22Rv1 (cell line): ENCODE measurements around the gene CELA2B.
"Not testable (repeated sequence)": the region's sequence is repeated elsewhere in the genome, so short reads cannot be mapped to it uniquely, and the experiment has no call there.

Source experiments
- H3K27ac ChIP-seq: fragments of 450-650 bp; 2 replicates; pipeline ENCODE4 v1.5.1; 2017
- ZFX ChIP-seq: fragments of 450-650 bp; IDR thresholded peaks from 2 replicates; pipeline ENCODE4 v1.6.1; 2017; ENCODE audit warnings: antibody characterized with exemption, borderline replicate concordance
- TF ChIP-seq, protein P1 (sequence below): fragments of 450-650 bp; IDR thresholded peaks from 2 replicates; pipeline ENCODE4 v1.5.1; 2017; ENCODE audit warnings: mild to moderate bottlenecking

The CELA2B gene

DNA sequence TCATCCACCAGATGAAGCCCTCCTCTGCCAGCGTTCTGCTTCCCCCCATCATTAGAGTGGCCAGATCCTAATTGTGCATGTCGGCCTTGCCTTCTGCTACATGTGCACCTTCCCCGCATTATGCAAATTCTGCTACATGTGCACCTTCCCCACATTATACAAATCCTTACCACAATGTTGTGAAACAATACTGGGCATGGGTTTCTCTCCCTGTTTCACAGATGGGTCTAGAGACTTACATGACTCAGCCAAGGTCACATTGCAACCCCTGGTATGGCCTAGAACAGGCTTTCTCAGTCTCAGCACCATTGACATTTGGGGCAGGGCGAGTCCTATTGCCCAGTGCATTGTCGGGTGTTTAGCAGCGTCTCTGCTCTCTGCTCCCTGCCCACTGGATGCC, 20.4 kb upstream of the CELA2B start:
- TF ChIP-seq ZFX: no peak
- TF ChIP-seq, protein P1, sequence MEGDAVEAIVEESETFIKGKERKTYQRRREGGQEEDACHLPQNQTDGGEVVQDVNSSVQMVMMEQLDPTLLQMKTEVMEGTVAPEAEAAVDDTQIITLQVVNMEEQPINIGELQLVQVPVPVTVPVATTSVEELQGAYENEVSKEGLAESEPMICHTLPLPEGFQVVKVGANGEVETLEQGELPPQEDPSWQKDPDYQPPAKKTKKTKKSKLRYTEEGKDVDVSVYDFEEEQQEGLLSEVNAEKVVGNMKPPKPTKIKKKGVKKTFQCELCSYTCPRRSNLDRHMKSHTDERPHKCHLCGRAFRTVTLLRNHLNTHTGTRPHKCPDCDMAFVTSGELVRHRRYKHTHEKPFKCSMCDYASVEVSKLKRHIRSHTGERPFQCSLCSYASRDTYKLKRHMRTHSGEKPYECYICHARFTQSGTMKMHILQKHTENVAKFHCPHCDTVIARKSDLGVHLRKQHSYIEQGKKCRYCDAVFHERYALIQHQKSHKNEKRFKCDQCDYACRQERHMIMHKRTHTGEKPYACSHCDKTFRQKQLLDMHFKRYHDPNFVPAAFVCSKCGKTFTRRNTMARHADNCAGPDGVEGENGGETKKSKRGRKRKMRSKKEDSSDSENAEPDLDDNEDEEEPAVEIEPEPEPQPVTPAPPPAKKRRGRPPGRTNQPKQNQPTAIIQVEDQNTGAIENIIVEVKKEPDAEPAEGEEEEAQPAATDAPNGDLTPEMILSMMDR: no peak

DNA sequence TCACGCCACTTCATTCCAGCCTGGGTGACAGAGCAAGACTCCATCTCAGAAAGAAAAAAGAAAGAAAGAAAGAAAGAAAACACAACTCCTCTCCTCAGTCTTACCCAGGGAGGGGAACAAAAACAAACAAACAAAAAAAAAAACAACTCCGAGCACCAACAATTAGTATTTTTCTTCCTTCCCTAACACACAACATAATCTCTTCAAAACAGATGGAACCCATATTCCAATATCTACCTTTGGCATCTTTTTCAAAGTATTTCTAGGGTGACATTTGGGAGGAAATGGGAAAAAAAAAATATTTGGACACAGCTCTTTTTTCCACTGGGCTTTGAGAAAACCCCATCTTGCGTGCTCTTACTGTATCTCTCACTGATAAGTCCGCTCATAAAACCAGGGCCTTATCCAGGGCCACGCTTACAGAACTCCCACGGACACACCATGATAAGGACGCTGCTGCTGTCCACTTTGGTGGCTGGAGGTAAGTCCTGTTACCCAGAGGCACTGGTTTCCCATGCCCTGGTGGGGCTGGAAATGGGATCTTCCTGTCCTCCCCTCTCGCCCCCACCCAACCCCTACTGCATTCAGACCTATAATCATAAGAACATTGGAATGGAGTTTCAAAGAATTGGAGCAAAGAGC, 19.5 kb upstream of the CELA2B start, which contains the start of gene CELA2A:
CELA2A (plus strand) TSS at position 420 of the 642 bp plus-strand sequence; CDS start at position 442, 22 bp downstream.
- no peak within 1 kb of the TSS for H3K27ac ChIP-seq

More for the DNA sequence above, 20.4 kb upstream of the CELA2B start:
- no peak overlapping the region for H3K27ac ChIP-seq

DNA sequence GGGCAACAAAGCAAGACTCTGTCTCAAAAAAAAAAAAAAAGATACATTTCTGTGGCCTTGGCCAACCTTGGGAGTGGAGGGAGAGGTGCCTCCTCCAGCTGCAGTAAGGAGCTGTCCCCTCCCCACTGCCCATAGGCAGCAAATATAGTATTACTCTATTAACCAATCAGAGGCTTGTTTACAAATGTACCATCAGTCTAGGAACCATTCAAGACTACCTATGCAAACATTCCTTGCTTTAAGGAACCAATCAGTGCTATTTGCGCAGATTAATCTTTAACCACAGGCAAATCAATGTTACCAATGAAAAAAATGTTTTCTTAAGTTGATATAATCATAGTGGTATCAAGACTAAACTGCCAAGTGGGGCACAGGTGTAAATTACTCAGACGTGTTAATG, 18.3 kb upstream of the CELA2B start:
- TF ChIP-seq, protein P1: no peak
- no peak for TF ChIP-seq ZFX
- no peak overlapping the region for H3K27ac ChIP-seq

More for the DNA sequence above, 19.5 kb upstream of the CELA2B start, which contains the start of gene CELA2A:
- no peak for TF ChIP-seq ZFX
- TF ChIP-seq, protein P1: no peak

DNA sequence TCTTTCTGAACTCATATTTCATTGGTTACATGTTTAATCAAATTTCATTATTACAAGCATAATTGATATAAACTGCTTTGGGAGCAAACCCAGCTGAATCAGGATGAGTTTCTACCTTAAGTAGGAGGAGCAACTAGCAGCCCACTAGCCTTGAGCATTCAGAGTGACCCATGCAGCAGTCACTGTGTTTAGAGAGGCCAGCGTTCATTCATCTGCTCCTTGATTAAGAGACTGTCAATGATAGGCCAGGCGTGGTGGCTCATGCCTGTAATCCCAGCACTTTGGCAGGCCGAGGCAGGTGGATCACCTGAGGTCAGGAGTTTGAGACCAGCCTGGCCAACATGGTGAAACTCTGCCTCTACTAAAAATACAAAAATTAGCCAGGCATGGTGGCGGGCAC, 17.5 kb upstream of the CELA2B start:
- not testable (repeated sequence) for H3K27ac ChIP-seq

DNA sequence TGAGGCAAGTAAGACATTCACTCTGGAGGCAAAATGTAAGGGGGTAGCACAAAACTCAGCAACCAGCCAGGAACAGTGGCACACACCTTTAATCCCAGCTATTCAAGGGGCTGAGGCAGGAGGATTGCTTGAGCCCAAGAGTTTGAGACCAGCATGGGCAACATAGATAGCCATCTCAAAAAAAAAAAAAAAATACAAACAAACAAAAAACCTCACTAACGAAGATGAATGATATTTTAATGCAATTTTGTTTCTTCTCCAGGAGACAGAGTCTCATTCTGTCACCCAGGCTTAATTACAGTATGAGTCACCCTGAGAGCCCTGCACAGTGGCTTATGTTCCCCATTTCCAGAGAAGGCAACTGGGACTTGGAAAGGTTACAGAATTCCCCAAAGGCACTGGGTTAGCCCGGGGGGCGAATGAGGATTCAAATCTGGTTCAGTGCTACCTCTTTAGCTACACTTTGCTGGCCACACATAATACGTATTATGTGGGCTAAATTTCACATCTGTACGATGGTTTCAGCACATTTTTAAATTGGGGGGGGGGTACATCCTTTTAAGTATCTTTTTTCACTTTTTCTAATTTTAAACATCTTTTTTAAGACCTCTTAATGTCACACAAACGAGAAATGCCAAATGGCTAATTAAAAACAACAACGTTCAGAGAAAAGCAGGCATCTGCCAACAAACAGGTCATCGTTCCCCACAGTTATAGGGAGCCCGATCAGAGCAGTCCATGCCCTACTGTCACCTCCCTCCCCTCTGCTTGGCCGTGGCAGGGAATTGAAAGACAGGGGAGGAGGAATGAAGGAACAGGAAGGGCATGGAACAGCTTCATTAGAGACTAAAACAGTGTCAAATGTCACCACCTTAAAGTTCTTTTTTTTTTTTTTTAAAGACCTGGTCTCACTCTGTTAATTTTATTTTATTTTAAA, 15.9 kb upstream of the CELA2B start:
- H3K27ac ChIP-seq: no peak overlapping the region

DNA sequence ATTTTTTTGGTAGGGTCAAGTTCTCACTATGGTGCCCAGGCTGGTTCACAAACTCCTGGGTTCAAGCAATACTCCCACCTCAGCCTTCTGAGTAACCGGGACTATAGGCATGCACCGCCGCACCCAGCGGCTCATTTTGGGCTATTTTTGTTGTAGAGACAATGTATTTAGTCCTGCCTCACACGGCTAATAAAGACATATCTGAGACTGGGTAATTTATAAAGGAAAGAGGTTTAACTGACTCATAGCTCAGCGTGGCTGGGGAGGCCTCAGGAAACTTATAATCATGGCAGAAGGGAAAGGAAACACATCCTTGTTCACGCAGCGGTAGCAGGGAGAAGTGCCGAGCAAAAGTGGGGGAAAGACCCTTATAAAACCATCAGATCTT, 15.2 kb upstream of the CELA2B start:
- TF ChIP-seq, protein P1: no peak
- no peak overlapping the region for H3K27ac ChIP-seq

More for the DNA sequence above, 15.9 kb upstream of the CELA2B start:
- TF ChIP-seq ZFX: no peak
- TF ChIP-seq, protein P1: no peak

DNA sequence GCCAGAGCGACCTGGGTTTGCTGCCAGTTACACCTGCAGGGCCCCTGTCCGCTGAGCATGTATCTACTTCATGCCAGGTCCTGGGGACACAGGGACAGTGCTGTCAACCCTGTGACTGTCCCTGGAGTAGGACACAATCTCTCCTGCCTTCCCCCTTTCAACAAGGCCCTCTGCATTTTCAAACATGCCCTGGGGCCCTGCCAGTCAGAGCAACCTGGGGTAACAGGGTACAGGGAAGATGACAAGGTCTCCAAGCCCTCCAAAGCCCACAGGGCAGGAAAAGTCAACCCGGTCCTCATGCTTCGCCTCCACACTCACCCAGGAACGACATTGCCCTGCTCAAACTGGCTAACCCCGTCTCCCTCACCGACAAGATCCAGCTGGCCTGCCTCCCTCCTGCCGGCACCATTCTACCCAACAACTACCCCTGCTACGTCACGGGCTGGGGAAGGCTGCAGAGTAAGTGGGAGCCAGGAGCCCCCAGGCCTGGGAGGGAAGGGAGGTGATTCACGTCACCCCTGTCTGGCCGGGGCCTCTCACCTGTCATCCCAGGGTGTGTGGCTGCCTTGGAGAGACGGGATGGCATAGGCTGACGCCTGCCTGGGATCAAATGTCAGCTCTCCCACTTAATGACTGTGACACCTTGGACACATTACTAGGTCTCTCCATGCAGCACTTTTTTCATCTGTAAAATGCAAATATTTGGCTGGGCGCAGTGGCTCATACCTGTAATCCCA, 12.7 kb upstream of the CELA2B start:
- not testable (repeated sequence) for H3K27ac ChIP-seq

DNA sequence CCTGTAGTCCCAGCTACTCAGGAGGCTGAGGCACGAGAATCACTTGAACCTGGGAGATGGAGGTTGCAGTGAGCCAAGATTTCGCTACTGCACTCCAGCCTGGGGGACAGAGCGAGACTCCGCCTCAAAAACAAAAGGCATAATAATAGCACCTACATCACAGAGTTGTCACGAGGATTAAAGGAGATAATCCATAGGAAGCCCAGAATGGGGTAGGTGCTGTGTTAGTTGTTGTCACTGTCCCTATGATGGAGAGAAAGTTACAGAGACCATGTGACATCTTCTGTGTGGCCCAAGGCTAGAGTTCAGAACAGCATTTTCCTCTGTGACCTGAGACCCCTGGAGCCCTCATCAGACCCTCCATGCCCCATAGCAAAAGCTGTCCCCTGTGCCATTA, 12.0 kb upstream of the CELA2B start:
- not testable (repeated sequence) for H3K27ac ChIP-seq
